ENCODE data around the gene ADAMTS2.
"Not testable (repeated sequence)": the region's sequence is repeated elsewhere in the genome, so short reads cannot be mapped to it uniquely, and the experiment has no call there.

The ADAMTS2 gene

GRCh38 chr5:179111267-179112207 is 233.7 kb downstream of the ADAMTS2 start:
- DNase-seq (ENCODE audit: low read depth in 2 of 2), result no peak

GRCh38 chr5:179110528-179110927 is 234.7 kb downstream of the ADAMTS2 start:
- no peak for DNase-seq (ENCODE audit: low read depth in 2 of 2)

GRCh38 chr5:179101282-179101681 is 244.0 kb downstream of the ADAMTS2 start:
- DNase-seq (ENCODE audit: low read depth in 2 of 2), result not testable (repeated sequence)

GRCh38 chr5:179089502-179089901 is 255.8 kb downstream of the ADAMTS2 start:
- no peak for DNase-seq (ENCODE audit: low read depth in 2 of 2)

- DNase-seq (ENCODE audit: low read depth in 2 of 2), result no peak
Observed at GRCh38 chr5:179080724-179081123, 264.5 kb downstream of the ADAMTS2 start.

GRCh38 chr5:179079165-179079987 is 265.9 kb downstream of the ADAMTS2 start:
- no peak for DNase-seq (ENCODE audit: low read depth in 2 of 2)

- DNase-seq (ENCODE audit: low read depth in 2 of 2), result no peak
Observed at GRCh38 chr5:179065703-179066102, 279.6 kb downstream of the ADAMTS2 start.

- DNase-seq (ENCODE audit: low read depth in 2 of 2), result no peak
Observed at GRCh38 chr5:179061025-179061424, 284.2 kb downstream of the ADAMTS2 start.
